Type B pancreatic cell (in vitro differentiated cells): ENCODE measurements around the gene SAMD11. TPM values are rescaled to one million over a fixed set of nuclear protein-coding genes. Genes with fewer than 3 reads are reported as not detected.
"Not testable (repeated sequence)": the region's sequence is repeated elsewhere in the genome, so short reads cannot be mapped to it uniquely, and the experiment has no call there.

Experiments
- DNase-seq: peaks from one replicate; pipeline ENCODE4 v3.0.0; 2021; ENCODE audit warnings: mixed read lengths; ENCODE audit not compliant: unreplicated experiment; ENCODE audit errors: extremely low spot score
- H3K27ac Mint-ChIP-seq: 2 replicates; pipeline ENCODE4 v1.8.0; 2021; ENCODE audit warnings: mild to moderate bottlenecking, mixed read lengths
- H3K27me3 Mint-ChIP-seq: 2 replicates; pipeline ENCODE4 v1.8.0; 2021; ENCODE audit warnings: mixed read lengths
- H3K36me3 Mint-ChIP-seq: 2 replicates; pipeline ENCODE4 v1.8.0; 2021; ENCODE audit warnings: mixed read lengths
- H3K4me1 Mint-ChIP-seq: one replicate; pipeline ENCODE4 v1.8.0; 2021; ENCODE audit warnings: mixed read lengths; ENCODE audit not compliant: unreplicated experiment
- H3K4me3 Mint-ChIP-seq: 2 replicates; pipeline ENCODE4 v1.8.0; 2021; ENCODE audit warnings: mild to moderate bottlenecking, mixed read lengths
- H3K9me3 Mint-ChIP-seq: 2 replicates; pipeline ENCODE4 v1.8.0; 2021; ENCODE audit warnings: mixed read lengths
- CTCF ChIP-seq: fragments of 200-600 bp; sonication (generic); conservative IDR thresholded peaks from 2 replicates; pipeline ENCODE4 v1.5.0; 2021; ENCODE audit warnings: antibody characterized with exemption, mild to moderate bottlenecking
- total RNA-seq: library from RNA; stranded (reverse); gene quantifications from 2 replicates; pipeline ENCODE4 v1.2.1, GENCODE V29; 2021; ENCODE audit warnings: low replicate concordance

Gene SAMD11
- total RNA-seq, 1 donor from 2014 or later = 50.5 TPM

- Mint-ChIP-seq H3K27ac (no peak overlapping the region), H3K27me3 (peaks cover 57% of the 10 kb centered on the region), H3K4me1 (no peaks in the 10 kb centered on the region), H3K36me3 (no peaks in the 10 kb centered on the region), H3K4me3 (no peak overlapping the region), H3K9me3 (no peaks in the 10 kb centered on the region)
- TF ChIP-seq CTCF = no peak
- DNase-seq = no peak
Measured at GRCh38 chr1:985126-985525, 61.4 kb downstream of the SAMD11 start.

GRCh38 chr1:988061-988460, 64.3 kb downstream of the SAMD11 start:
- peaks cover 58% of the 10 kb centered on the region for H3K27me3 Mint-ChIP-seq
- not testable (repeated sequence) for H3K4me3 Mint-ChIP-seq, H3K4me1 Mint-ChIP-seq, H3K27ac Mint-ChIP-seq, DNase-seq, H3K36me3 Mint-ChIP-seq, H3K9me3 Mint-ChIP-seq

- H3K4me3 Mint-ChIP-seq, H3K36me3 Mint-ChIP-seq, H3K27ac Mint-ChIP-seq, H3K9me3 Mint-ChIP-seq, DNase-seq, H3K4me1 Mint-ChIP-seq: not testable (repeated sequence)
- H3K27me3 Mint-ChIP-seq = peaks cover 48% of the 10 kb centered on the region
Measured at GRCh38 chr1:991275-991674, 67.6 kb downstream of the SAMD11 start.

GRCh38 chr1:991895-992294, 68.2 kb downstream of the SAMD11 start:
- H3K27me3 Mint-ChIP-seq = peaks cover 47% of the 10 kb centered on the region

GRCh38 chr1:992362-992761, 68.6 kb downstream of the SAMD11 start:
- no peak overlapping the region for H3K4me3 Mint-ChIP-seq
- H3K4me1 Mint-ChIP-seq = peaks cover 4% of the 10 kb centered on the region
- no peaks in the 10 kb centered on the region for H3K36me3 Mint-ChIP-seq
- no peak for TF ChIP-seq CTCF
- no peak for DNase-seq
- no peak overlapping the region for H3K27ac Mint-ChIP-seq
- H3K9me3 Mint-ChIP-seq = peaks cover 4% of the 10 kb centered on the region
- H3K27me3 Mint-ChIP-seq = peaks cover 52% of the 10 kb centered on the region

More at GRCh38 chr1:991895-992294, 68.2 kb downstream of the SAMD11 start:
- H3K36me3 Mint-ChIP-seq = no peaks in the 10 kb centered on the region
- TF ChIP-seq CTCF = no peak
- H3K4me1 Mint-ChIP-seq = peaks cover 4% of the 10 kb centered on the region
- no peak overlapping the region for H3K4me3 Mint-ChIP-seq
- H3K27ac Mint-ChIP-seq = no peak overlapping the region
- H3K9me3 Mint-ChIP-seq = peaks cover 4% of the 10 kb centered on the region
- DNase-seq = no peak

GRCh38 chr1:993379-993995, 69.8 kb downstream of the SAMD11 start:
- Mint-ChIP-seq H3K9me3 (peaks cover 4% of the 10 kb centered on the region), H3K27ac (no peak overlapping the region), H3K27me3 (peaks cover 43% of the 10 kb centered on the region), H3K36me3 (no peaks in the 10 kb centered on the region), H3K4me1 (peaks cover 4% of the 10 kb centered on the region), H3K4me3 (no peak overlapping the region)
- DNase-seq = no peak
- no peak for TF ChIP-seq CTCF

Other genes with a start within 250 kb of the SAMD11 start
- gene OR4F16, start 237.3 kb upstream of the SAMD11 start, total RNA-seq = not detected in 2 replicates
- 75.1 and 87.2 TPM in 2 replicates for gene NOC2L, start 35.3 kb downstream of the SAMD11 start, total RNA-seq
- gene KLHL17, start 36.7 kb downstream of the SAMD11 start, total RNA-seq = 31.5 and 42.2 TPM in 2 replicates
- gene PLEKHN1, start 42.6 kb downstream of the SAMD11 start, total RNA-seq = 6.4 and 16.7 TPM in 2 replicates
- gene PERM1, start 58.2 kb downstream of the SAMD11 start, total RNA-seq = 0.34 and 0.62 TPM in 2 replicates
- 37.6 and 54.1 TPM in 2 replicates for gene HES4, start 76.2 kb downstream of the SAMD11 start, total RNA-seq
- 20.8 and 34.6 TPM in 2 replicates for gene ISG15, start 89.6 kb downstream of the SAMD11 start, total RNA-seq
- 166 and 285 TPM in 2 replicates for gene AGRN, start 96.2 kb downstream of the SAMD11 start, total RNA-seq
- 1.2 and 2.5 TPM in 2 replicates for gene RNF223, start 150.4 kb downstream of the SAMD11 start, total RNA-seq
- gene C1orf159, start 192.2 kb downstream of the SAMD11 start, total RNA-seq = 20.0 and 21.2 TPM in 2 replicates
- 0.88 and 1.4 TPM in 2 replicates for gene TTLL10, start 250.0 kb downstream of the SAMD11 start, total RNA-seq